NCI-H2171 treated with DMSO at 0.1 percent for 48 hours (cell line): ENCODE measurements around the gene SUSD6.
"Not testable (repeated sequence)": the region's sequence is repeated elsewhere in the genome, so short reads cannot be mapped to it uniquely, and the experiment has no call there.

ENCODE experiments used
- DNase-seq: peaks from one replicate; lab custom pipeline; 2025; lab: John Stamatoyannopoulos, UW

The SUSD6 gene

GRCh38 chr14:69593018-69593677 is 18.2 kb upstream of the SUSD6 start:
- peak; percentile 94 for DNase-seq

DNA sequence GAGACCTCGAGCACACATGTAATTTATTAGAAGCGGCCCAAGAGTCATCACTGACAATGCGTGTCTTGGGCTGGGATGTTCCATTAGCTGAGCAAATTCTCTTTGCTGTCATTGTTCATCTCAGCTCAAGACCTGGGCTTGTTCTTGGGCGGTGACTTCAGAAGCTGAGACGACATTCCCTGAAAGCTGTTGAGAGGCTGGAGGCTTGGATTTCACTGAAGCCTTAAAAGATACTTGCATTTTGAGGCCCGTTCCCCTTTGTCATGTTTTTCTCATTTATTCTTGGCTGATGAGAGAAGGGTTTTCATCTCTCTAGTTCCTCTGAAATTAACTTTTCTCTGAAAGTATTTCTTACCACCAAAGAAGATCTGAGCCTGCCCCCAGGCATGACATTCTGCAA is 16.6 kb upstream of the SUSD6 start:
- DNase-seq, result no peak

DNA sequence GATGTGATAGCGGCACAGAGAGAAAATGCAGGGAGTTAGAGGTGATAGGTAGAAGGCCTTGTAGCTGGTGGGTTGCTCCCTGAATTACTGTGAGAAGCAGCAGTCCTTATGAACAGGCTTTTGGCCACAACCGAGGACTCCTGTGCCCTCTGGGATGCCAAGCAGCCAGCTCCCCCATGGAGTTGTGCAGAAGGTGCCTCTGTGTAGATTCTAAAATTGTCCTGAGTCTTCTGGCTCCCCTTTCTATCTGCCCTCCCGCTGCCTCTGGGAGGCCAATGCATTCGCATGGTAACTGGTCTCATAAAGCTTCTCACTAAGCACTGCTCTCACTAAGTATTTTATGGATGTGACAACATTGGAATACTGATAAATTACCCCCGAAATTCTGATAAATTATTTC is 16.1 kb upstream of the SUSD6 start:
- no peak for DNase-seq

DNA sequence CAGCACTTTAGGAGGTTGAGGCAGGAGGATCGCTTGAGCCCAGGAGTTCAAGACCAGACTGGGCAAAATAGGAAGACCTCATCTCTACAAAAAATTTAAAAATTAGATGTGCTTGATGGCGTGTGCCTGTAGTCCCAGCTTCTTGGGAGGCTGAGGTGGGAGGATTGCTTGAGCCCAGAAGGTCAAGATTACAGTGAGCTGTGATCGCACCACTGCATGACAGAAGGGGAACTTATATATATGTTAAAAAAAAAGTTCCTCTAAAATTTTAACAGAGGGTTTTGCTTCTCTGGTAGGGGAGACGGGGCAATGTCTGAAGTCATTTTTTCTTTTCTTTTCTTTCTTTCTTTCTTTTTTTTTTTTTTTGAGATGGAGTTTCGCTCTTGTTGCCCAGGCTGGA is 12.0 kb upstream of the SUSD6 start:
- DNase-seq, result not testable (repeated sequence)

- DNase-seq, result no peak
Measured at GRCh38 chr14:69600304-69600891, 11.0 kb upstream of the SUSD6 start.

DNA sequence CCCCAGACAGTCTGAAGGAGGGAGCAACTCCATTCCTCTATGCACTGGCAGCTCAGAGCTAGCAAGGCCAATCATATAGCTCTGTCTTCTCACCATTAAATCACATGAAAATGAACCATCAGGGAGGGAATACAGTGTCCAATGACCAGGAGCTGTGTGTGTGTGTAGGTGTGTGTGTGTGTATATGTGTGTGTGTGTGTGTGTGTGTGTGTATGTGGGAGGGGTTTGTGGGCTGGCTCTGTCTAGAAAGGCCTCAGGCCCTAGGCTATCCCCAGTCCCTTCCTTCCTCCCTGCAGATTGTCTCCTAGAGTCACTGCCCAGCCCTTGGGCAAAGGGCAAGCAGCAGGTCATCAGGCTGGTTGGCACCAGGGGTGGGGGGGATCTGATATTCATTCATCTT is 5.7 kb upstream of the SUSD6 start:
- DNase-seq, result no peak

DNA sequence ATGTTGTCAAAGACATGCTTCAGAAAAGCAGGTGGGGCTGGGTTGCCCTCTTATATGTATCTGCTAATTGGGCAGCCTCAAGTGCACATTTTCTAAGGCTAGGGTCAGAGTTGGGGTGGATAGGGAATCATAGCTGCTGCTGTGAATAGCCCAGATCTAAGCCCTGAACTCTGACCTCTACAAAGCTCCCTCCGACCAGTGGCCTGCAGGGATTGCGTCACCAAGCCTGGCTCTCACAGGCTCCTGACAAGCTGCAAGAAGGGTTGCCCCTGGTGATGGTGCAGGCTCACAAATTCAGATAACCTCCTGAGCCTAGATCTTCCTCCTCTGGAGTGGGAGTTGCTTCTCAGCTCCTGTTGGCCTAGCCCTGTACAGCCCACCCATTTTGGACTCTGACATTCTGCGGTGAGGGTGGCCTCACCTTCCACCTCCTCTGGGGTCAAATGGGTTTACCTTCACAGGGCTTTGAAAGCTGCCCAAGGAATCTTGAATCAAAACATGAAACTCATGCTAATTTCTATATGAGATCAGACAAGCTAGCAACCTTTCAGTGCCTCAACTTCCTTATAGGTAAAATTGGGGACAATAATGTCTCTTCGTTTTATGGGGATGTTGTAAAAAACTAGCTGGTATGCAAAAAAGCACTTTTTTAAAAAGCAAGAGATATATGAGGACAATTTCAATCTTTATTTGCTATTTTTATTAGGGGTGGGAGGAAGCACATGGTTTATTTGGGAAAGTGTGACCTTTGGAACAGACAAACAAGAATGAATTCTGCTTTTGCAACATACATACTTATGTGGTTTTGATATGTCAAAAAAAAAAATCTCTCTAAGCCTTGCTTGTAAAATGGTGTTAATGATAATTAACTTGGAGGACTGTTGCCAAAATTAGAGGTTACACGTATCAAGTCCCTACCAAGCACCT is 4.9 kb upstream of the SUSD6 start:
- DNase-seq, result no peak

GRCh38 chr14:69610020-69610873 is 1.1 kb upstream of the SUSD6 start:
- no peak for DNase-seq

GRCh38 chr14:69610874-69611171 is 573 bp upstream of the SUSD6 start:
- DNase-seq, result no peak

DNA sequence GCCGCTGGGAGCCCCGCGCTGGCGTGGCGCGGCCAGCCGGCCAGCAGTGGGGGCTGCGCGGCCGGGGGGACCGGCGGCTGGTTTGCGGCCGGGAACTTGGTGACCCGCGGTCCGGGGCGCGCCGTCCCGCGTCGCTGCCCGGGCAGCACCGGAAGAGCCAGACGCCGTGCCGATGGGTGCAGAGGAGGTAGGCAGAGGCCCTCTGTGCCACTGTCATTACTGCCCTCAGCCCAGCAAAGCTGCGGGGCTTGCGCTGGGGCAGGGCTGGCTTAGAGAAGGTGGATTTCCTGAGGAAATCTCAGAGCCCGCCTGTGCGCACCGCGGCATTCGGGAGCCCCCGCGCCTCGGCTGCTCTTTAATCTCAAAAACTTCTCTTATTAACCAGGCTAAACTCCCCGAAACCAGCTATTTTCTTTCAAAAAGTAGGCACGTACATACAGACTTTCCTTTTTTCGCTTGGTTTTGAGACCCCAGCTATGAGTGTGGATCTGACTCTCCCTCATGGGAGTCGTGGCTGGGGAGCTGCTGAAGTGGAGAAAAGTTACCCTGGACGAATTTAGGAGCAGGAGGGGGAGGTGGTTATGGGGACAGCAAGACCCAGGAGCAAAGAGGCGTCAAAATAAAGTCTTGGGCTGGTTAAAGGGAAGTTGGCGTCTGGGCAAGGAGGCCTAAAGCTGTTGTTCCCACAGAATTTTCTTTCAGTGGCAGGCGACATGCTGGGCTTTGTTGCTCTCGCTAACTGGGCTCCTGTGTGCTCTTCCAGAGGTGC is 802 bp downstream of the SUSD6 start:
- peak; percentile 33 for DNase-seq

DNA sequence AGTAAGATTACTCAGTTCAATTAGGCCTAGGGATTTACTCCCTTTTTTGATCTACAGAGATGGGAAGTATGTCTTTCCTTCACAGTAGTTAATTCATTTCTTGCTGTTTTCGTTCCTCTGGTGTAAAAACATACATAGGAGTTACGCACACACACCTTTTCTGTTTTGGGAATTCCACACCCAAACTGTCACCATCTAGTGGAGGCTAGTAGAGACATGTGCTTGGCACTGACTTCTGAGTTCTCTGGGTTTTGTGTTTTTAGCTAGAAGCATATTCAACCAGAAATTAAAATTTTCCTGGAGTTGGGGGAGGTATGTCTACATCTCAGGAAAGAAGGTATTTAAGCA is 1.4 kb downstream of the SUSD6 start:
- DNase-seq, result peak; percentile 58

- DNase-seq, result no peak
Measured at GRCh38 chr14:69613312-69614073, 2.1 kb downstream of the SUSD6 start.

- DNase-seq, result no peak
Measured at GRCh38 chr14:69614592-69614991, 3.2 kb downstream of the SUSD6 start.

DNA sequence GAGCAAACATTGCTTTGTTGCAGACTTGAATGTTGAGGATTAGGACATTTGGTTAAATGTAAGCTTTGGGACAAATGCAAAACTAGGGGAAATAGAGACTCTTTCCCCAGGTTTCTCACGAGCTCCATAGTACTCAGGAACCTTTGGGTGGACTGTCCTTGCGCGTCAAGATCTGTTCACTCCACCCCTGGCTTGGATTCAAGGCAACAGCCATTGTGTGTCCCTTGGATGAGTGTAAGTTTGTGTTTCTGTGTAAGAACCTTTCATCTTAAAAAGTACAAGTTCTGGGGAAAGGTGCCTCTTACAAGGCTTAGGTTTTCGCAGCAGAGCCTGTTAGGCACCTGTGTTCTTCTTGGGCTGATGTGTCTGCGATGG is 3.7 kb downstream of the SUSD6 start:
- no peak for DNase-seq

- DNase-seq, result peak; percentile 90
Measured at GRCh38 chr14:69615496-69616407, 4.4 kb downstream of the SUSD6 start.

GRCh38 chr14:69616408-69616773 is 5.0 kb downstream of the SUSD6 start:
- no peak for DNase-seq

DNA sequence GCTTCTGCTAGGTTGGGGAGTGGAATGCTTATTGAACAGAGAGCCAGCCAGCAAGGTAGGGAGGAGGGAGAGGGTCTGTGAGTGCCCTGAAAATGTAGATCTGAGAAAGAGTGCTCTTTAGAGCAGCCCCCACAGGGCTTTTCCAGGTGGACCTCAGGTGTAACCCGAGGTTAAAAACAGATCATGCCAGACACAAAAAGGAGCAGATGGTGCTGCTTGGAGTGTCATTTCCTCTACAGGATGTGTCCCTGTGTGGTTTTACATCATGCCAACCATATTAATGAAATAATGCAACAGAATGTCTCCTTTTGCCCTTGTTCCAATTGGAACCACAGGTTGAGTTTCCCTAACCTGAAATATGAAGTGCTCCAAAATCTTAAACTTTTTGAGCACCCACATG is 6.4 kb downstream of the SUSD6 start:
- DNase-seq, result peak; percentile 78

DNA sequence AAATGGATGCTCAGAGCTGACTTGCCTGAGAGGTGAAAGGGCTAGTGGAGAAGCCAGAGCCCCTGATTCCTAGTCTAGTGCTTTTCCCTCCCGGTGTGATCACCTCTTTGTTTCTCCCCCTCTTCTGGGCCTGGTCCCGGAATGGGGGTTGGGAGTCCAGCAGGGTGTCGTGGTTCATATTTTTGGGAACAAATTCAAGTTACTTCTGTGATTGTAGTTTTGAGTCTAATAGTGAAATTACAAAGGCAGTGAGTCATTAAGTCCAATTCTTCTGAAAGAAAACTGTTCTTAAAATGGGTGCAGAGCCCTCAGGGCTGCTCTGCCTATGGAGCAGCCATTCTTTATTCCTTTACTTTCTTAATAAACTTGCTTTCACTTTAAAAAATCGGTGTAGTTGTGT is 7.6 kb downstream of the SUSD6 start:
- DNase-seq, result no peak

DNA sequence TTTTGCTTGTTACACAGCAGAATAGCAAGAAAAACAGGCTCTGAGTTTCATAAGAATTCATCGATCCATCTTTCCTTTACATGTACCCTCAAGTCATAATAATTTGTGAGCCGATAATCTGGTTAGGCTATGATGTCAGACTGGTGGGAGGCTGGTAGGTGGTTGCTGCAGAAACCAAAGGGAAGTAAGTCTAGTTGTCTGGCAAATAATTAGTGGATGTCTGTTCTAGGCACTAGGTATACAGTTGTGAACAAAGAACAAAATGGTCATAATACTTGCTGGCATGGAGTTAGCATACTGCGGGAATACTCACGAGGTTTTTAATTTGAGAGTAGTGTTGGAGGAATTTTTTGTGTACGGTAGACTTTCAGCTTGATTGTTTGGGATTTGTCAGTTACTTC is 8.8 kb downstream of the SUSD6 start:
- no peak for DNase-seq

DNA sequence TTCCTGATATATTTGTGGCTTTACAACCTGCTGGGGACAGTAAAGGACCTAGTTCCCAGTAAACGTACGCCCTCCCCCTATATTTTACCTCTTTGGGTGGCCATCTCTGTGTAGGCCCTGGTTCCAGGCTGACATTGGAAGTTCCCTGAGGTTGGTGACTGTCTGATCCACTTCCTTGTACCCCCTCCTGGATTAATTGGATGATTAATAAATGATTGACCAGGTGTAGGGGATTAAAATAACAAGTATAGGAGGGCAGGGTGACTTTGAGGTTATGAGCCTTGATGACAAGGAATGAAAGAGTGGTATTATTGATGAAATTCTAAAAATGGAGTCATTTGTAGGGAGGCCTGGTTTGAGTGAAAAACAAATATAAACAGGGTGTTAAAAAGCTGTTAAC is 9.6 kb downstream of the SUSD6 start:
- DNase-seq, result no peak
